ENCODE results near the gene CNTROB.
"Not testable (repeated sequence)": the region's sequence is repeated elsewhere in the genome, so short reads cannot be mapped to it uniquely, and the experiment has no call there.

CNTROB gene

DNA sequence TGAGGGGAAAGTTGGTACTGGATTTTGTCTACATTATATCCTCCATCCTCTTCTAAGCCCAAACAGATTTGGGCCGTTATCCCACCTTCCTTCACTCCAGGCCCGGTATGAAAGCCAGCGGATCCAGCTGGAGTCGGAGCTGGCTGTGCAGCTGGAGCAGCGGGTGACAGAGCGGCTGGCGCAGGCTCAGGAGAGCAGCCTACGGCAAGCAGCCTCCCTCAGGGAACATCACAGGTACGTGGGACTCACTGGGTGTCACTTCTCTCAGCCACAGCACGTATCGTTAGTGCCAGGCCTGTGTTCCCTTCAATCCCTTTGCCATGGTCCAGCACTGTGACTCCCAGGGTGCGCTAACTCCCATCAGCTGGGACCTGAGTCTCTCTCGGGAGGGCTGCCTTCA is 11.3 kb downstream of the CNTROB start:
- no peak for FAIRE-seq

- FAIRE-seq: no peak
Measured at GRCh38 chr17:7944326-7944725, 12.3 kb downstream of the CNTROB start.

DNA sequence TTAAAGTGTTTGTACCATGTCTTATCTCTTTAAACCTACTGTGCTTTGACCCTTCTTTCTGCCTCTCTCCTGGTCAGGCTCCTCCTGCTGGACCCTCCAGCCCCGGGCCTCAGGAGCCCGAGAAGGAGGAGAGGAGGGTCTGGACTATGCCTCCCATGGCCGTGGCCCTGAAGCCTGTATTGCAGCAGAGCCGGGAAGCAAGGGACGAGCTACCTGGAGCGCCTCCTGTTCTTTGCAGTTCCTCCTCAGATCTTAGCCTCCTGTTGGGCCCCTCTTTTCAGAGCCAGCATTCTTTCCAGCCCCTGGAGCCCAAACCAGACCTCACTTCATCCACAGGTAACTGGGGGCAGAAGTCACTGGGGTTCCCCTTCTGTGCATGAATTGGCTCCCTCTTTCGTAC is 13.6 kb downstream of the CNTROB start:
- FAIRE-seq: no peak

- no peak for FAIRE-seq
Measured at GRCh38 chr17:7946441-7946840, 14.4 kb downstream of the CNTROB start.

- no peak for FAIRE-seq
Measured at GRCh38 chr17:7947651-7948050, 15.6 kb downstream of the CNTROB start.

DNA sequence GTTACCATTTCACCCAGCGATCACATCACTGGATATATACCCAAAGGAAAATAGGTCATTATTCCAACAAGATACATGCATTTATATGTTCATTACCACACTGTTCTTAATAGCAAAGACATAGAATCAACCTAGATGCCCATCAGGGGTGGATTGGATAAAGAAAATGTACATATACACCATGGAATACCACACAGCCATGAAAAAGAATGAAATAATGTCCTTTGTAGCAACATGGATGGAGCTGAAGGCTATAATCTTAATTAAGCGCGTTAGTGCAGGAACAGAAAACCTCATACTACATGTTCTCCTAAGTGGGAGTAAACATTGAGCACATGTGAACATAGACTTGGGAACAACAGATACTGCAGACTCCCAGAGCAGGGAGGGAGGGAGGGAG is 18.6 kb downstream of the CNTROB start:
- no peak for FAIRE-seq

- FAIRE-seq: no peak
Measured at GRCh38 chr17:7951143-7951792, 19.3 kb downstream of the CNTROB start.

- not testable (repeated sequence) for FAIRE-seq
Measured at GRCh38 chr17:7953266-7953665, 21.3 kb downstream of the CNTROB start.

DNA sequence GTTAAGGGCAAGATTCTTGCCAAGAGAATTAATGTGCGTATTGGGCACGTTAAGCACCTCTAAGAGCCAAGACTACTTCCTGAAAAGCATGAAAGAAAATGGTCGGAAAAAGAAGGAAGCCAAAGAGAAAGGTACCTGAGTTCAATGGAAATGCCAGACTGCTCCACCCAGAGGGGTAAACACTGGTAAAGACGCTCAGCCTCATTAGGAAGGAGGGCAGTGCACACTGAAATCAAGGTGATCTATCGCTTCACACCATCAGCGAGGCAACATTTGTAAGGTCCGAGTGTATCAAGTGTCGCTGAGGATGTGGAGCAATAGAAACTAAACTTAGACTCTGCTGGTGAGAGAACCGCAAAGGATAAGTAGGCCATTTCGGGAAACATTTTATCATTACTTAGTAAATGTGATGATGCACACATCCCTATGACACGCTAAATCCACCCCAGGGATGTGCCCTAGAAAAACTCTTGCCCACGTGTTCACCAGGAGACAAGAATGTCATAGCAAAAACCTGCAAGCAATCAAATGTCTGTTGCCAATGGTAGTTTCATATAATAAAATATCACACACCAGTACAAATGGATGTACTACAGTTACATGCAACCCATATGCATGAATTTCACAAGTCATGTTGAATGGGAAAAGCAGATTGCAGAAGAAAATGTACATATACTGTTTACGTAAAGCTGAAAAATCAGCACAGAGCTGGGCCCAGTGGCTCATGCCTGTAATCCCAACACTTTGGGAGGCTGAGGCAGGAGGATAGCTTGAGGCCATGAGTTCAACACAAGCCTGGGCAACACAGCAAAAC is 23.6 kb downstream of the CNTROB start:
- no peak for FAIRE-seq

- FAIRE-seq: no peak
Measured at GRCh38 chr17:7956228-7956965, 24.4 kb downstream of the CNTROB start.

DNA sequence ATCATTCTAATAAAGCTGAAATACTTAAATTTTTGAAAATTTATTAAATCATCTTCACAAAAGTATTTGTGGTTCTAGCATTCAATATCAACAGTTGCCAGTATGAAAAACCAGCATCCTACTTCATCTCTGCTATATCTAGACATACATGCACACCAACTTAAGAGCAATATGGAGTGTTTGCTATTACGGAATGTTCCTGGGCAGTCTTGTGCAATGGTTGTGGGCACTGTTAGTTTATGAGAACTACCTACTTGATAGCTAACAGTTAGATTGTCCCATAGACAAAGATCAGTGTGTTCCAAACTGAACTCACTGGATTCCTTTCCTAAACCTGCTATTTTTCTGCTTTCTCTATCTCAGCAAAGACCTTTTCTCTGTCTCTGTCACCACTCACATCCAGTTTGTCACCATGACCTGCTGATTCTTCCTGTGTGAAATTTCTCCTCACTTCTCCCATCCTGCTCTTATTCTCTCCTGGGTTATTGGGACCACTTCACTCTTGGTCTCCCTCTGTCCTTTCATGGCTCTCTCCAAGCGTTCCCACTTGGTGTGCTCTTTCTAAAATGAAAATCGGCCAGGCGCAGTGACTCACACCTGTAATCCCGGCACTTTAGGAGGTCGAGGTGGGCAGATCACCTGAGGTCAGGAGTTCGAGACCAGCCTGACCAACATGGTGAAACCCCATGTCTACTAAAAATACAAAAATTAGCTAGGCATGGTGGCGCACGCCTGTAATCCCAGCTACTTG is 27.7 kb downstream of the CNTROB start:
- no peak for FAIRE-seq

DNA sequence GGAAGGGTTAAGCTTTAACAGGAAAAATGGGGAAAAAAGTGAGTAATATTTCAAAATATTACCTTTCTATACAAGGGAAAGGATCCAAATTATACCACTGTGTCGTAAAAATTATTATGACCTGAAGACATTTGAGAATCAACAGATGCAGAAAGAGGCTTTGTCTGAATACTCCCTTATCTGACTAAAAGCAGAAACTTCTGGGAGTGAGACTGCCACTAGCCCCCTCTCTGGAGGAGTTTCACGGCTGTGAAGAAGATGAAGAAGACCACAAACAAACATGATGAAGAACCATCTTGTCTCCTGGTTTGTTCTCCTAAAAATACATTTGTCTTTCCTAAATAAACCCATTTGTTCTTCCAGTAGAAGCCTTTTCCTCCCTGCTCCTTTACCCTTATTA is 29.4 kb downstream of the CNTROB start:
- no peak for FAIRE-seq

DNA sequence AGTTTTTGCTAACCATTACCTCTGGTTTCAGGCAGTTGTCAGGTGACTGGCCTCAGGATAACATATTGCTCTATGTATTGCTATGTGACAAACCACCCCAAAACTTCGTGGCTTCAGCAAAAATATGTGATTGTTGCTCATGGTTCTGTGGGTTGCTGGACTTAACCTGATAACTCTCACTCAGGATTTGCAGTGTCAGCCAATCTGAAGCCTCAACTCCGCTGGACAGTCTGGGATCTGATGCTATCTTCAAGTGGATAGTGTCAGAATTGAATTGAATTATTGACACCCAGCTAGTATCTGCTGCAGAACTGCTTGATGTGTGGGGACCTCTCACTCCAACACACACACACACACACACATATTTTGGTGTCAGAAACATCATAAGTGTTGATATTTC is 35.7 kb downstream of the CNTROB start:
- FAIRE-seq: no peak

DNA sequence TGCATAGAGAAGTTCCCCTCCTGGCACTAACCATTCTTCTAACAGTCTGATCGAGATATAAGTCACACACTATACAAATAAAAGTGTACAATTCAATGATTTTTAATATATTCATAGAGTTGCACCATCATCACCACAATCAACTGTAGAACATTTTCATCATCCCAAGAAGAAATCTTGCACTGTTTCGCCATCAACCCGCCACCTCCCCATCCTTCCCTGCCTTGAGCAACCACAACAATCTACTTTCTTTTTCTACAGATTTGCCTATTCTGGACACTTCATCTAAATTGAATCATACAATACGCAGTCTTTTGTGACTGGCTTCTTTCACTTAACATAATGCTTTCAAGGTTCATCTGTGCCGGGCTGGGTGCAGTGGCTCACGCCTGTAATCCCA is 37.4 kb downstream of the CNTROB start:
- no peak for FAIRE-seq

GRCh38 chr17:7971651-7972050 is 39.6 kb downstream of the CNTROB start:
- FAIRE-seq: no peak

DNA sequence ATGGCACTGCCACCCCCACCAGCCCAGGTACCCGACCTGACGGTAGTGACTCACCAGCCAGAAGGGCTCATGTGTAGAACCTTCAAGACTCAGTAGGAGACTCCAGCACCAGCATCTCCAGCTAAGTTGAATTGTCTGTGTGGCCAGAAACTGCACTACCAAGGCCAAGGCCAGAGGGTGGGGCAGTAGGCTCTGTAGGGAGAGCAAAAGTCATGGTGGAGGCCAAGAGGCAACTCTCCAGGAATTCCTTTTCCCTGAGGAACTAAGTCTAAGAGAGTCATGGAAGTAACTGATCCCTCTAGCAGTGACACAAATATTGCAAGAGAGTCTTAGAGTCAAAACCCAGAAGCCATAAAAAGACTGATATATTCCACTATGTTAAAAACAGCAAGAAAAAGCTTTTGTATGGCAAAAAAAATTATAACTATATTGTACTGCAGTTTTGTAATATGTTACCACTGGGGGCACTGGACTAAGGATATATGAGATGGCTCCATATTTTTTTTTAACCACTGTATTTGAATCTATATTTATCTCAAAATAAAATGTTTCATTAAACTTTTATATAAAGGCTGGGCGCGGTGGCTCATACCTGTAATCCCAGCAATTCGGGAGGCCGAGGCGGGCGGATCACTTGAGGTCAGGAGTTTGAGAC is 40.3 kb downstream of the CNTROB start:
- FAIRE-seq: no peak

- no peak for FAIRE-seq
Measured at GRCh38 chr17:7974638-7975131, 42.7 kb downstream of the CNTROB start.

DNA sequence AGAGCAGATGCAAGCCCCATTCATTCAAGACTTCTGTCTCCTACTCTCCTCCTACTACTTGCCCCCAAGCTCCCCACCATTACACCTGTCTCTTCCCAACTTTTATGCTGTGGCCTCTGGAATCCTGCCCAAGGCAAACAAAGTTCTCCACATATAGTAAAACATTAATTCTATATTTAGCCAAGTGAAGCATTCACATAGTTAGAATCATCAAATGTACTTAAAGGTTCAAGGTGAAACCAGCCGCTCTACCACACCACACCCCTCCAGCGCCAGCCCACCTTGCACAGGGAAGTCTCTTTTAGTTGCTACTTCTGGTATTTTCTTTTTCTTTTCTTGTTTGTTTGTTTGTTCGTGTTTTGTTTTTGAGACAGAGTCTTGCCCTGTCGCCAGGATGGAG is 45.0 kb downstream of the CNTROB start:
- FAIRE-seq: no peak

GRCh38 chr17:7977805-7978204 is 45.8 kb downstream of the CNTROB start:
- no peak for FAIRE-seq

- FAIRE-seq: no peak
Measured at GRCh38 chr17:7982173-7982572, 50.2 kb downstream of the CNTROB start.

DNA sequence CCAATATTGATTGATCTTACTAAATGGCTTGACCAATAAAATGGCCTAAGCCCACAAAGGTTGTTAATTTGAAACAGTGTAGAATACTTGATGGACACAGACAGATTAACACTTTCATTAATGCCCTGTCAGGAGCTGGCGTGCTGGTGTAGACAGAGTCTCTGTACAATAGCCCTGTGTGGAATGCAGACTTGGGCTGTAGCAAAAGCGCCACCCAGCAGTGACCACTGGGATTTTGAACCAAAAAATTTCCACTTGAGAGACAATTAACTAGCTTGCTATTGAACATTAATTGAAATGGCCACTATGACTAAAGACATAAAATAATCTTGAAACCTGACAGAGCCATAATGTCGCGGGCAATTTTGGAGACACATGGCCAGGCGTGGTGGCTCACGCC is 50.7 kb downstream of the CNTROB start:
- no peak for FAIRE-seq

DNA sequence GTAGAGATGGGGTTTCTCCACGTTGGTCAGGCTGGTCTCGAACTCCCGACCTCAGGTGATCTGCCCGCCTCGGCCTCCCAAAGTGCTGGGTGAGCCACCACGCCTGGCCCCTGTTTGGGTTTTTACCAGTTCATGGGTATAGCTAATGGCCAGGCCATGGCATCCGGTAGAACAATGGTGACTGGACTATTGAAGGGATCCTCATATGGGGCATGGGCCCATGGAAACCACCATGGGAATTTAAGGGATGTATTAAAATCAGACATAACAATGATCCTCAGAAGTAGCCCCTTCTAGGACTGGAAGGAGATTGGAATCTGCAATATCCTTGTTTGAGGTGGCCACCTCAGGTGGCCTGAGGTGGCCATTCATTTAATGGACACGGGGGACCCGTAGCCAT is 52.9 kb downstream of the CNTROB start:
- no peak for FAIRE-seq
